Memory B cell (primary cell): Measurements from ENCODE around the gene PTPRE.

Source experiments
- ATAC-seq: fragments of 150-1000 bp; cut with Tn5 transposase; 2 replicates; pipeline ENCODE4 v1.10.0; 2021; ENCODE audit warnings: low read depth, mild to moderate bottlenecking, moderate library complexity
- DNase-seq, 2 donors: peaks; one replicate each; pipeline ENCODE4 v3.0.0; 2022; ENCODE audit warnings: low spot score in 2 of 2
- H3K27ac Mint-ChIP-seq: one replicate; pipeline ENCODE4 v1.8.0; 2022; ENCODE audit warnings: mild to moderate bottlenecking, moderate library complexity, mixed read lengths
- H3K27me3 Mint-ChIP-seq: one replicate; pipeline ENCODE4 v1.8.0; 2022; ENCODE audit warnings: mixed read lengths
- H3K36me3 Mint-ChIP-seq: one replicate; pipeline ENCODE4 v1.8.0; 2022; ENCODE audit warnings: mild to moderate bottlenecking, mixed read lengths
- H3K4me1 Mint-ChIP-seq: one replicate; pipeline ENCODE4 v1.8.0; 2022; ENCODE audit warnings: mixed read lengths
- H3K4me3 Mint-ChIP-seq: one replicate; pipeline ENCODE4 v1.8.0; 2022; ENCODE audit warnings: mild to moderate bottlenecking, moderate library complexity, mixed read lengths
- H3K9me3 Mint-ChIP-seq: one replicate; pipeline ENCODE4 v1.8.0; 2022; ENCODE audit warnings: mixed read lengths

Gene PTPRE

DNA sequence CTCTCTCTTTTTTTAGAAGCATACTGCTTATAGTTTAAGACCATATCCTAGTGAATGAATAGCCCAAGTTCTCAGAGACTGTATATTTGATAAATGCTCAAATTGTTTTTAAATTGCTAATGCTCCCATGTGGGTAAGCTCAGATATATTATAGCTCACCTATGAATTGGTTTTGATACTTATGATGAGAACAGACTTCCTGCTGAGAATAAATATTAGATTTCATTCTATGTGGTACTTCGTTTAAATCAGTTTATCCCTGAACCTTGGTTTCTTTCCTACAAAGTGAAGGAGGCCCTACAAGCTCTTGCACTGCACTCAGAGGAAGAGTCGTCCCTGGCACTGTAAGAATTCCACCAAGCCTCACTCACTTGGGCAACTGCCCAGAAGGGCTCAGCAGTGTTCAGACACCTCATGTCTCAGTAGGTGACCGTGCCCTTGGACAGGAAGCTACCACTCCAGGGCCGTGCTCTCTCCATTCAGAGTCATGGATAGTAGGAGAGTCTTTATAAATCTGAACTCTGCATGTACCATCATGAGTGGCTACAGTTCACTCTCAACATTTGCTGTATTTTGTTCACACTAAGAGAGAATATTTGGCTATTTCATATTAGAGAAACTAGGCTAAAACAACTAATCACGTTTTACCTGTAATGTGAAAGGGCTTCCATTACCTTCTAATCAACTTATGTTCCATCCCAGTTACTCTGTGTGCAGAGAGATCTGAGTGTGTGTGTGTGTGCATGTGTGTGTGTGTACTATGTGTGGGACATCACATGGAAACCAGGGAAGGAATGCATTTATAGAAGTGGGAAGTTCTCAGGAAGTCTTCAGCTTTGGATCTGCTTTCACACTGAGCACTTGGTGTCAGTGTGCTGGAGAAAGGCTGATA lies 93.8 kb downstream of the PTPRE start:
- Mint-ChIP-seq H3K9me3 (no peaks in the 10 kb centered on the region), H3K4me3 (no peak overlapping the region), H3K4me1 (peaks cover 2% of the 10 kb centered on the region), H3K27ac (no peak overlapping the region), H3K27me3 (peaks cover 19% of the 10 kb centered on the region), H3K36me3 (no peaks in the 10 kb centered on the region)
- no peak for ATAC-seq
- DNase-seq = no peak

DNA sequence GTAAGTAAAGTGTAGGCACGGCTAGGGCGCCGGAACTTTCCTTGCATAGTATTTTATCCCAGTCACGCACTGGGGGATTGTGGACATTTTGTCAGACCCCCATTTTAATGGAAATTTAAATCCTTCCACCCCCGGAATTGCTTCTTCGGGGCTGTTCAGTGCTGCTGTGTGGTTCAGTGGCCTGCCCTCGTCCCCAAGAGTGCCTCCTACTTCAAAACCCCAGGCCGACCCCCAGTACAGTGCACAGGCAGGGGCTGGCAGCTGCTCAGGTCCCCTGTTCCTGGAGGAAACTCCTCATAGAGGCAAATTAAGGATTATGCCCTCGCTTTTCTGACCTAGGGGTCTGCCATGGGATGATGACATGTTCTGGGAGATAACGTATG lies 94.5 kb downstream of the PTPRE start:
- DNase-seq (no peak), ATAC-seq (no peak)
- Mint-ChIP-seq H3K36me3 (no peaks in the 10 kb centered on the region), H3K4me1 (peaks cover 2% of the 10 kb centered on the region), H3K4me3 (no peak overlapping the region), H3K9me3 (no peaks in the 10 kb centered on the region), H3K27me3 (peaks cover 16% of the 10 kb centered on the region), H3K27ac (no peak overlapping the region)

DNA sequence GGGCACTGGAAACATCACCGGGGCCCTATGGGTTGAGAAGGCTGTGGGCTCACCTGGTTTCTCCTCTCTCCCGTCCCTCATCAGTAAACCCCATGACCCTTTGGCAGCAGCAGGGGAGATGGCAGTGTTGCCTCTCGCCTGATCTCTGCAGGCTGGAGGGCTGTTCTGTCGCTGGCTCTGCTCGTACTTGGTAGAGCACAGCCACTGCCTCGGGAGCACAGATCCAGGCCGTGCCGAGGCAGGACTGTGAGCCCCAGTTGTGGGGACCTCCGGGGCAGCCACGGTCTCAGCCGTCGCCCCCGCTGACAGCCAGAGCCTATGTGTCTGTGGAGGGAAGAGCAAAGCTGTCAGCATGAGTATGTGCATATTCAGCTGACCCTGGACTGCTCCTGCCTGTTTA lies 94.9 kb downstream of the PTPRE start:
- ATAC-seq = no peak
- H3K36me3 Mint-ChIP-seq = no peaks in the 10 kb centered on the region
- no peaks in the 10 kb centered on the region for H3K9me3 Mint-ChIP-seq
- no peak for DNase-seq
- peaks cover 2% of the 10 kb centered on the region for H3K4me1 Mint-ChIP-seq
- peaks cover 16% of the 10 kb centered on the region for H3K27me3 Mint-ChIP-seq
- no peak overlapping the region for H3K4me3 Mint-ChIP-seq
- no peak overlapping the region for H3K27ac Mint-ChIP-seq

DNA sequence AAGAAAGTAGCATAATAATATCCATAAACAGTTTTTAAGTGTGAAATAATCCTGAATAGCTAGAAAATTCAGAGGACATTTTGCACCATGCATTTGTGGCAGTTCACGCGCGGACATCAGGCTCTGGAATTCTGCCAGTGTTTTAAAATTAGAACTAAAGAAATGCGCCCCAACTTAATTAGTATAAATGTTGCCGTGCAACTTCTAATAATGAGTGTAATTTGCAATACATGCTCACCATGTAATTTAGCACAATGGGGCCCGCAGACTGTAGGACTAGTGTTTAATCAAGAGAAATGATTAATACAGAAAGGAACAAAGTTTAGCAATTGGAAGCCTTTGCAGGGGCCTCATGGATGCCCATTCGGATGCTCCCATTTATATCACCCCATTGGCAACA lies 96.6 kb downstream of the PTPRE start:
- Mint-ChIP-seq H3K27me3 (peaks cover 14% of the 10 kb centered on the region), H3K27ac (no peak overlapping the region), H3K4me3 (no peak overlapping the region), H3K36me3 (no peaks in the 10 kb centered on the region), H3K4me1 (no peaks in the 10 kb centered on the region), H3K9me3 (no peaks in the 10 kb centered on the region)
- ATAC-seq = no peak
- no peak for DNase-seq

DNA sequence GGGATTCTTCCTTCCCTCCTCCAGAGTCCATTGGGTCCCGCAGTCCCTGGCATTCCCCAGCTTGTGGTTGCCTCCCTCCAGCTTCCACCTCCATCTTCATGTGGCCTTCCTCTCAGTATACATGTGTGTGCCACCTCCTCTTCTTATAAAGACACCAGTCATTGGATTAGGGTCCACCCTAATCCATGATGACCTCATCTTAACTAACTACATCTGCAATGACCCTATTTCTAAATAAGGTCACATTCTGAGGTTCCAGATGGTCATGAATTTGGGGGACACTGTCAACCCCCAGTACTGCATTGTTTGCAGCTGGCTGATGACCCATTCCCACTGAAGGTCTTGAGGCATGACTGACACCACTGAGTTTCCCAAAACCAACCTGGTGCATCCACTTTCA lies 99.0 kb downstream of the PTPRE start:
- H3K27ac Mint-ChIP-seq = no peak overlapping the region
- no peak for DNase-seq
- no peak for ATAC-seq
- H3K36me3 Mint-ChIP-seq = no peaks in the 10 kb centered on the region
- H3K4me3 Mint-ChIP-seq = no peak overlapping the region
- H3K4me1 Mint-ChIP-seq = no peaks in the 10 kb centered on the region
- H3K27me3 Mint-ChIP-seq = peaks cover 17% of the 10 kb centered on the region
- H3K9me3 Mint-ChIP-seq = no peaks in the 10 kb centered on the region

DNA sequence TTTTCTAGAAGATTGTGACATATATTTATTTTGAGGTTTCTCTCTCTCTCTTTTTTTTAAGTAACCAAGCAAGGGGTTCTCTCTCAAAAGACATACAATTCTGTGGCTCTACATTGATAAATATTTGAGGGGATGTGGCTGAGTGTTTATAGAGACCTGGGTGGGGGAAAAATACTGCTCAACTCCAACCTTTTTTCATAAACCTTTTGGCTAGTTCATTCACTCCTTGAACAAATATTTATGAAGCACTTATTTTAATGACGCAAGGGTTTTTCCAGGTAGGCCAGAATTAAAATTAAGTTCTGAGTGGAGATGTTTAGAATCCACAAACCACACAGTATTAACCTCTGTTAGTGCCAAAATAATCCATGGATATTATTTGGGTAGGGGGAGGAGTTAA lies 100.2 kb downstream of the PTPRE start:
- H3K36me3 Mint-ChIP-seq = no peaks in the 10 kb centered on the region
- H3K27ac Mint-ChIP-seq = no peak overlapping the region
- H3K4me1 Mint-ChIP-seq = peaks cover 7% of the 10 kb centered on the region
- H3K9me3 Mint-ChIP-seq = no peaks in the 10 kb centered on the region
- H3K4me3 Mint-ChIP-seq = no peak overlapping the region
- DNase-seq (no peak), ATAC-seq (no peak)
- H3K27me3 Mint-ChIP-seq = peaks cover 12% of the 10 kb centered on the region

DNA sequence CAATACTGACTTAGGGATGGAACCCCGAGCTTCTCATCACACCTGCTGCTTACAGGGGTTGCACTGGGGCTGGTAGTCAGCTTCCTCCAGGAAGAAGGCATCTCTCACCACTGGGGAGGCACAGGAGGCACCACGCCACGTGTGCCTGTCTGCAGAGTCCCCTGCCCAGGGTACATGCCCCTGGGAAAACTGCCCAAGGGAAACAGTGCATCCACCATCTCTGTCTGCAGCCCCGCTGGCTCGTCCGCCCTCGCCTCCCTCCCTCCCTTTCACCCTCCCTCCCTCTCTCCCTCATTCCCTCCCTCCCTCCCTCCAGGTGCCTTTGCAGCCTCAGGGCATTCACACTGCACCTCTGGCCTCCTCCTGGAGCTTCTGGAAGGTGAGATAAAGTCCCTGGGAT lies 101.1 kb downstream of the PTPRE start:
- no peaks in the 10 kb centered on the region for H3K36me3 Mint-ChIP-seq
- no peaks in the 10 kb centered on the region for H3K9me3 Mint-ChIP-seq
- ATAC-seq (no peak), DNase-seq (no peak)
- H3K4me1 Mint-ChIP-seq = peaks cover 7% of the 10 kb centered on the region
- H3K4me3 Mint-ChIP-seq = no peak overlapping the region
- no peak overlapping the region for H3K27ac Mint-ChIP-seq
- H3K27me3 Mint-ChIP-seq = peaks cover 8% of the 10 kb centered on the region

DNA sequence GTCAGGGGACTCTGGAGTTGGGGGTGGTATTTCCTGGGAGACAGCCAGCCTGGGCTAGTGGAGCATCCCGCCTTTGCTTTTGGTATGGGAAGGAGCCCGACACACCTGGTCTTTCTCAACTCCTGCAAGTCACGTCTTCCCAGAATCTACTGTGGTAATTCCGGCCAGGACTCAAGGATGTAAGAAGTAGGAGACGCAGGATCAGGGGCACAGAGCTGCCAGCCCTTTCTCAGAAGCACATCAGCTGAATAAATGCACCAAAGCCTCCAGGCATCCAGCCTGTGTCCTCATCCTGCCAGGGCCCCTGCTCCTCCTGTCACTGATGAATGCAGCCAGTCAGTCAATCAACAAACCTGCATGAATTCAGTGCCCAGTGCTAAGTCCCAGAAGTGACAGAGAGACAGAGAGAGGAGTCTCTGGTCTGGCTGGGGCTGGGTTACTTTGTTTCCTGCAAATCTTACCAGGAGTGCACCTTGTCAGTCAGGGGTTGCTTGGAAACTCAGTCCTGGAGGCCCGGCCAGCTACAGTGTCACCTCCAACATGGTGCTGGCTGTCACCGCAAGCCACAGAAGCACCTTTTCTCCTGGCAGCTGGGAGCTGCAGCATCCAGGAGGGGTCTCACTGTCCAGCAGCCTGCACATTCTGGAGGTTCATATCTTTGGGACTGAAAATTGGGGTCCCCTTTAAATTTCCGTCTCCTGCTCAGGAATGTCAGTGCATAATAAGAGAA lies 101.8 kb downstream of the PTPRE start:
- H3K36me3 Mint-ChIP-seq = no peaks in the 10 kb centered on the region
- no peak overlapping the region for H3K27ac Mint-ChIP-seq
- H3K4me3 Mint-ChIP-seq = no peak overlapping the region
- ATAC-seq (no peak), DNase-seq (no peak)
- H3K4me1 Mint-ChIP-seq = peaks cover 7% of the 10 kb centered on the region
- H3K9me3 Mint-ChIP-seq = peaks cover 2% of the 10 kb centered on the region
- H3K27me3 Mint-ChIP-seq = peaks cover 8% of the 10 kb centered on the region

DNA sequence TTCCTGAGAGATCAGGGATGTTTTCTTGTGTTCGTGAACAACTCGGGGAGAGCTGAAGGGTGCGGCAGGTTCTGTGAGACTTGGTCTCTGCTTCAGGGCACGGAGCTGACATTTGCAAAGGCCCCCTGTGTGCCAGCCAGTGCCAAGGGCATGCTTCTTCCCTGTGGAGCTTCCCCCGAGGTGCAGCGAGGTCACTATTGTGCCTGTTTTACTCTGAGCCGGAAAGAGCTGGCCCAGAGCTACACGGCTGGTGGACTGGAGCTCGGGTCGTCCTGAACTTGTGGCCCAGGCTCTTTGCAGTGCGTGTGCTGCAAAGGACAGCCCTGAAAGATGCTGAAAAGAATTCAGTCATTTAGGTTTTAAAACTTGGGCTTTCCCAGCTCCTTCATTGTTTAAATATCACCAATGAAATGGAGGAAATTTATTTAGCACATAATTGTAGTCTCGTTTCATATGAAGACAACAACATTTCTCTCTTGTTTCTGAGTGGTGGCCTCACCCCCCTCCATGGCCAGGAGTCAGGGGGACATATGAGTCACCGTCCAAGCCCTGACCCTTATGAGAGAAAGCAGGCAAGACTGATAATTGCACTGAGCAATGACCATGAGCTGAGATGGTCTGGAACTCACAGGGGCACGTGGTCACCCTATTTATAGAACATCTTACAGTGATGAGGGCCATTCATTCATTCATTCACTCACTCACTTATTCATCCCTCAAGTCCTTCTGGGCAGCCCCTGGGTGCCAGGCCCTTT lies 102.6 kb downstream of the PTPRE start:
- no peak for ATAC-seq
- Mint-ChIP-seq H3K4me1 (peaks cover 7% of the 10 kb centered on the region), H3K9me3 (peaks cover 2% of the 10 kb centered on the region), H3K27me3 (peaks cover 3% of the 10 kb centered on the region), H3K4me3 (no peak overlapping the region), H3K27ac (no peak overlapping the region), H3K36me3 (no peaks in the 10 kb centered on the region)
- DNase-seq = no peak

DNA sequence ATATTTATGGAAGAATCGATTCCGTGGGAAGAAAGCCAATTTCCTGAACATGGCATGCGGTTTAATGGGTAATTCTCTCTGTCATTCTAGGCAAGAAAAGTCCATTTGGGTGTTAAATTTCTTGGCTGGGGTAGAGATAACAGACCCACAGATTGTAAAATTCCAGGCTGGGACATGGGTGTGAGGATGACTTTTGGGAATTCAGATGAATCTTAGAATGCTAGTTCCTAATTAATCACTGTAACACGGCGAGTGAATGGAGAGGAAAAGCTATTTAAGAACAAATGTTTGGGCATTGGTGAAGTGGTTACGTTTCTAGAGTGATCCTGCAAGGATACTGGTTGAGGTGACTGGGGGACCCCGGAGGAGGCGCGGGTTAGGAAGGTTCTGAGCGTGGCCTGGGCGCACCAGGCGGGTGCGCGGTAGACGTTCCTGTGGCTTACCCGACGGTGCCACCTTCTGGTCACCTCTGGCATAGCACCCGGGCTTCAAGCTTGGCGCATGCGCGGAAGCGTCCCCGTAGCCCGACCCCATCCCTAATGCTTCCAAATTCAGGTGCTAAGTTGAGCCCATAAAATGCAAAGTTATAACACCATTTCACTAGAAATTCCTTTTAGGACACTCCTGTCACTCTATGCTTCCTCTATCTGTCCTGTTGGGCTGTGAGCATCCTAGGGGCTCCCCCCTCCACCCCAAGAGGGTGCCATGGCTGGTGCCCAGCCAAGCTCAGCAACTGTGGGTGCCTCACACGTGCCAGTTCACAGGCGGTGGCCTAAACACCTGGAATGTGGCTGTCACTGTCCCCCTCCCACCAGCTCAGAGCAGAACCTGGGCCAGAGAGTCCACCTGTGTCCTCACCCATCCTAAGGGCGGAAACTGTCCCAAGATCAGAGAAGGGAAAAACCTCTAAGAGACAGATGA lies 104.4 kb downstream of the PTPRE start:
- ATAC-seq (peak; percentile 87), DNase-seq (peak; percentile 92 to 98)
- Mint-ChIP-seq H3K4me3 (peak overlapping the region; percentile 47), H3K27me3 (peaks cover 5% of the 10 kb centered on the region), H3K27ac (no peak overlapping the region), H3K9me3 (peaks cover 2% of the 10 kb centered on the region), H3K4me1 (peaks cover 7% of the 10 kb centered on the region), H3K36me3 (no peaks in the 10 kb centered on the region)

DNA sequence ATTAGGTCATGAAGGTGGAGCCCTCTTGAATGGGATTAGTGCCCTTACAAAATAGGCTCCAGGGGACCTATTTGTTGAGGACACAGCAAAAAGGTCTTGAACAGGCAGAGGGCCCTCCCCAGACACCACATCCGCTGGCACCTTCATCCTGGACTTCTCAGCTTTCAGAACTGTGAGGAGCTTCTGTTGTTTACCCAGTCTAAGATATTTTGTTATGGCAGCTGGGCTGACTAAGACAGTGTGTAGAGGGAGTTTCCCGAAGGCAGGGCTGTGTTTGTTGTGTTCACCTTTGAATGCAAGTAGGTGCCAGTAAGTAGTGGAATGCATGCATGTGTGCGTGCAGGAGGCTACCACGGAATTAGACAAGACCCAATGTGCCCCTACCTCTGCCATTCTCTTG lies 106.7 kb downstream of the PTPRE start:
- Mint-ChIP-seq H3K36me3 (no peaks in the 10 kb centered on the region), H3K9me3 (peaks cover 2% of the 10 kb centered on the region), H3K4me3 (no peak overlapping the region), H3K4me1 (peaks cover 10% of the 10 kb centered on the region), H3K27ac (no peak overlapping the region), H3K27me3 (peaks cover 13% of the 10 kb centered on the region)
- ATAC-seq (no peak), DNase-seq (no peak)

DNA sequence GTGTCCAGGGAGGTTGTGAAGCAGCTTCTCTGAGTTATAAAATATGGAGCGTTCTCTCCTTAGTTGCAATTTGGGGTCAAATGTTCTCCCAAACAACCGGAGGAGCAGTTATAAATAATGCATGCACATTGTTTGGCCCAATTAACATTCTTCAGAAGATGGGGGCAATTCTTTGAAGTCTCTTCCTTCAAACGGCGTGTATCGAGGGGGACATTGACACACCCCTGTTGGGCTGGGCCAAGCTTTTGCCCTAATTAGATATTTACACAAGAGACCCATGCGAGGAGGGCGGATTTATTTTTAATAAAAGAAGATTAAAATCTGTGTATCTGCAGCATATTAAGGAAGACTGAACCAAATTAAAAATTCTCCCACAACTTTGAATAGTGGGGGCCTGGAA lies 107.3 kb downstream of the PTPRE start:
- Mint-ChIP-seq H3K36me3 (no peaks in the 10 kb centered on the region), H3K27me3 (peaks cover 15% of the 10 kb centered on the region), H3K4me3 (no peak overlapping the region), H3K9me3 (peaks cover 2% of the 10 kb centered on the region), H3K4me1 (peaks cover 12% of the 10 kb centered on the region), H3K27ac (no peak overlapping the region)
- DNase-seq (no peak), ATAC-seq (no peak)

DNA sequence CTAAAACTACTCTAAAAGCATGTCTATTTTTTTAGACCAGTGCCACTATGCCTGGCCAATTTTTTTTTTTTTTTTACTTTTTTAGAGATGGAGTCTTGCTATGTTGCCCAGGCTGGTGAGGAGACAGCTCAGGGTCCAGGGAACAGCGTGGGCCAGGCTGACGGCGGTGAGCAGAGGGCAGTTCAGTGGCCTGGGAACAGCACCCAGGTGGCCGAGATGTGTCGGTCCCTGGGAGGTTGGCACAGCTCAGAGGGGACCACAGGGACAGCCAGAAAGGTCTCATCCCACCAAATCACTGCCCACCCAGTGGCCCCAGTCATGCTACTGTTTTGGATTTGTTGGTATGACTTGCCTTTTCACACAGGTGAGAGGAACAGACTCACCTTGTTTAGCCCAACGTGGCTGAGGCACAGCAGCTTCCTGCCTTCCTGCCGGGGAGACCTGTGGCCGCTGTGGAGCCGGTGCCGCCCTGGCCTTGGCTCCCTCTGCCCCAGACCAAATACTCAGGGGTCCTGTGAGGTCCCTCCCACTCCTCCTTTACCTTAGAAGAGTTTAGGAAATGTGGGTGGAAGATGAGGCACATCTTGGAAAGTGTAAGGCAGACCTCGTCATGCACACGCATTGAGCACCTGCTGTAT lies 109.6 kb downstream of the PTPRE start:
- peaks cover 2% of the 10 kb centered on the region for H3K9me3 Mint-ChIP-seq
- ATAC-seq (no peak), DNase-seq (no peak)
- H3K4me3 Mint-ChIP-seq = no peak overlapping the region
- H3K4me1 Mint-ChIP-seq = peaks cover 7% of the 10 kb centered on the region
- H3K27me3 Mint-ChIP-seq = peaks cover 12% of the 10 kb centered on the region
- no peaks in the 10 kb centered on the region for H3K36me3 Mint-ChIP-seq
- H3K27ac Mint-ChIP-seq = no peak overlapping the region
